ENCODE data around the gene PRKAG2.

GRCh38 chr7:151777495-151777880 lies 99.4 kb downstream of the PRKAG2 start:
- TF ChIP-seq, protein P1, sequence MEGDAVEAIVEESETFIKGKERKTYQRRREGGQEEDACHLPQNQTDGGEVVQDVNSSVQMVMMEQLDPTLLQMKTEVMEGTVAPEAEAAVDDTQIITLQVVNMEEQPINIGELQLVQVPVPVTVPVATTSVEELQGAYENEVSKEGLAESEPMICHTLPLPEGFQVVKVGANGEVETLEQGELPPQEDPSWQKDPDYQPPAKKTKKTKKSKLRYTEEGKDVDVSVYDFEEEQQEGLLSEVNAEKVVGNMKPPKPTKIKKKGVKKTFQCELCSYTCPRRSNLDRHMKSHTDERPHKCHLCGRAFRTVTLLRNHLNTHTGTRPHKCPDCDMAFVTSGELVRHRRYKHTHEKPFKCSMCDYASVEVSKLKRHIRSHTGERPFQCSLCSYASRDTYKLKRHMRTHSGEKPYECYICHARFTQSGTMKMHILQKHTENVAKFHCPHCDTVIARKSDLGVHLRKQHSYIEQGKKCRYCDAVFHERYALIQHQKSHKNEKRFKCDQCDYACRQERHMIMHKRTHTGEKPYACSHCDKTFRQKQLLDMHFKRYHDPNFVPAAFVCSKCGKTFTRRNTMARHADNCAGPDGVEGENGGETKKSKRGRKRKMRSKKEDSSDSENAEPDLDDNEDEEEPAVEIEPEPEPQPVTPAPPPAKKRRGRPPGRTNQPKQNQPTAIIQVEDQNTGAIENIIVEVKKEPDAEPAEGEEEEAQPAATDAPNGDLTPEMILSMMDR (IDR thresholded peaks at IDR 0.05) = no peak
- no peak for TF ChIP-seq POLR2A (IDR thresholded peaks at IDR 0.05)
- TF ChIP-seq POLR2AphosphoS5 (IDR thresholded peaks at IDR 0.05) = no peak
- TF ChIP-seq EP300 (IDR thresholded peaks at IDR 0.05) = no peak
